ENCODE results near the gene PDXK. TPM values are rescaled to one million over a fixed set of nuclear protein-coding genes. Genes with fewer than 3 reads are reported as not detected.

PDXK gene
- total RNA-seq, 1 donor from 2014 or later, result 54.0 TPM

DNA sequence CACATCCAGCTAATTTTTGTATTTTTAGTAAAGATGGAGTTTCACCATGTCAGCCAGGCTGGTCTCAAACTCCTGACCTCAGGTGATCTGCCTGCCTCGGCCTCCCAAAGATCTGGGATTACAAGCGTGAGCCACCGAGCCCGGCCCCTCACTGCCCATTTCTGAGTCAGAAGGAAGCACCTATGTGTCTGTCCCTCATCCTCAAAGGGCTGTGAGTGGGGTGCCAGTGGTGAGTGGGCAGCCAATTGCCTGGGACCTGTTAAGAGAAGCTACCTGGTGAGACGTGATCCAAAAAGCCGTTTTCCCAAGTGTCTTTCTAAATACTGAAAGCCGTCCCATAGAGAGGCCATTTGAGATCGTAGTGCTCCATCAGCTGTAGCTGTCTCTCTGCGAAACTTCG lies 27.1 kb upstream of the PDXK start:
- H3K9me3 ChIP-seq (ENCODE audit: low read depth), result no peaks in the 10 kb centered on the region

DNA sequence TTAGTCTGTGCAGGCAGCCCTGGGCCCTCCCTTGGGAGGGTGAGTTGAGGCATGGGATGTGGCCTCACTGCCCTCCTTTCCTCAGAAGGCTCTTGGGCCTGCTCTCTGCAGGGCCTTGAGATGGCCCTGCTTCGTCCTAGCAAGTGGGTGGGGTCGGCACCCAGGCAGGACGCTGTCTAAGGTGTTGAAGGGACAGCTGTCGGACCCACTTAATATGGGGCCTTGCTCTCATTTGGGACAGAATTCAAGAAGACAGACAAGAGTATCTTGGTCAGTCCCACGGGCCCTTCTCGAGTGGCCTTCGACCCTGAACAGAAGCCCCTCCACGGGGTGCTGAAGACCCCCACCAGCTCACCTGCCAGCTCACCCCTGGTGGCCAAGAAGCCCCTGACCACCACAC lies 26.0 kb upstream of the PDXK start:
- Histone ChIP-seq H2AFZ (replicated peaks) (no peak overlapping the region), H3K27me3 (no peaks in the 10 kb centered on the region), H3K36me3 (no peaks in the 10 kb centered on the region), H3K4me1 (no peaks in the 10 kb centered on the region), H3K9me3 (ENCODE audit: low read depth) (no peaks in the 10 kb centered on the region), H3K79me2 (ENCODE audit: low read depth) (no peaks in the 10 kb centered on the region), H3K9ac (no peak overlapping the region), H4K20me1 (ENCODE audit: low read depth) (no peaks in the 10 kb centered on the region), H3K4me2 (no peak overlapping the region), H3F3A (ENCODE audit: low read depth) (no peaks in the 10 kb centered on the region), H3K27ac (no peak overlapping the region), H3K4me3 (no peak overlapping the region)
- Mint-ChIP-seq H3K9me3 (no peaks in the 10 kb centered on the region), H3K36me3 (peaks cover 19% of the 10 kb centered on the region), H3K27ac (no peak overlapping the region), H3K4me3 (no peak overlapping the region), H3K27me3 (ENCODE audit: insufficient read depth, low read depth) (no peaks in the 10 kb centered on the region), H3K4me1 (peaks cover 4% of the 10 kb centered on the region)
- TF ChIP-seq, protein P1, sequence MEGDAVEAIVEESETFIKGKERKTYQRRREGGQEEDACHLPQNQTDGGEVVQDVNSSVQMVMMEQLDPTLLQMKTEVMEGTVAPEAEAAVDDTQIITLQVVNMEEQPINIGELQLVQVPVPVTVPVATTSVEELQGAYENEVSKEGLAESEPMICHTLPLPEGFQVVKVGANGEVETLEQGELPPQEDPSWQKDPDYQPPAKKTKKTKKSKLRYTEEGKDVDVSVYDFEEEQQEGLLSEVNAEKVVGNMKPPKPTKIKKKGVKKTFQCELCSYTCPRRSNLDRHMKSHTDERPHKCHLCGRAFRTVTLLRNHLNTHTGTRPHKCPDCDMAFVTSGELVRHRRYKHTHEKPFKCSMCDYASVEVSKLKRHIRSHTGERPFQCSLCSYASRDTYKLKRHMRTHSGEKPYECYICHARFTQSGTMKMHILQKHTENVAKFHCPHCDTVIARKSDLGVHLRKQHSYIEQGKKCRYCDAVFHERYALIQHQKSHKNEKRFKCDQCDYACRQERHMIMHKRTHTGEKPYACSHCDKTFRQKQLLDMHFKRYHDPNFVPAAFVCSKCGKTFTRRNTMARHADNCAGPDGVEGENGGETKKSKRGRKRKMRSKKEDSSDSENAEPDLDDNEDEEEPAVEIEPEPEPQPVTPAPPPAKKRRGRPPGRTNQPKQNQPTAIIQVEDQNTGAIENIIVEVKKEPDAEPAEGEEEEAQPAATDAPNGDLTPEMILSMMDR (IDR thresholded peaks at IDR 0.05), result no peak
- TF ChIP-seq EZH2phosphoT487 (IDR thresholded peaks at IDR 0.05) (no peak), EZH2 (IDR thresholded peaks at IDR 0.05) (no peak)
- no peak for DNase-seq (ENCODE audit: low spot score)

More for the DNA sequence above, 27.1 kb upstream of the PDXK start:
- no peaks in the 10 kb centered on the region for H3K36me3 ChIP-seq
- Mint-ChIP-seq H3K9me3 (no peaks in the 10 kb centered on the region), H3K36me3 (peaks cover 20% of the 10 kb centered on the region), H3K27me3 (ENCODE audit: insufficient read depth, low read depth) (no peaks in the 10 kb centered on the region), H3K4me1 (no peaks in the 10 kb centered on the region), H3K4me3 (no peak overlapping the region), H3K27ac (no peak overlapping the region)
- H2AFZ ChIP-seq (replicated peaks), result no peak overlapping the region
- no peaks in the 10 kb centered on the region for H3K27me3 ChIP-seq
- H3K27ac ChIP-seq, result no peak overlapping the region
- no peak overlapping the region for H3K4me3 ChIP-seq
- no peak for DNase-seq (ENCODE audit: low spot score)
- no peaks in the 10 kb centered on the region for H3F3A ChIP-seq (ENCODE audit: low read depth)
- no peak overlapping the region for H3K4me2 ChIP-seq
- TF ChIP-seq EZH2 (IDR thresholded peaks at IDR 0.05), result no peak
- no peak for TF ChIP-seq EZH2phosphoT487 (IDR thresholded peaks at IDR 0.05)
- TF ChIP-seq, protein P1 (IDR thresholded peaks at IDR 0.05), result no peak
- no peaks in the 10 kb centered on the region for H4K20me1 ChIP-seq (ENCODE audit: low read depth)
- H3K4me1 ChIP-seq, result no peaks in the 10 kb centered on the region
- no peaks in the 10 kb centered on the region for H3K79me2 ChIP-seq (ENCODE audit: low read depth)
- no peak overlapping the region for H3K9ac ChIP-seq

DNA sequence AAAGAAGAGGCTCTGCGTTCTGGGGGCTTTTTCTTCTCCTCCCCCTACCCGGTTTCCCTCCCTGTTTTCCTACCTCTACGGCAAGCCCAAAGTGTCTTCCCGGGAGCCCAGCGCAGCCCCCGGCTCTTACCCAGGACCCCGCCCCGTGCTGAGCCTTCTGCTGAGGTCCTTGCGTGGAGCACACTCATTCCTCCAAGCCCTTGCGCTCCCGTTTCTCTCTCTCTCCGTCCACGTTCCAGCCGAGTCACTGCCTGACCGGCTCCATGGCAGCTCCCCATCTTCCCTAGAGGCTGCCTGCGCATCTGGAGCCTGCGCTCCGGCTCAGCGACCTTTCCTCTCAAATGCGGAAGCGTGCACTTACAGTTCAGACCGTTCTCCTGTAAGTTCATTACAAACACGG lies 24.9 kb upstream of the PDXK start:
- no peaks in the 10 kb centered on the region for H3K4me1 ChIP-seq
- H3K27ac ChIP-seq, result no peak overlapping the region
- H3K79me2 ChIP-seq (ENCODE audit: low read depth), result no peaks in the 10 kb centered on the region
- no peaks in the 10 kb centered on the region for H3K36me3 ChIP-seq
- H2AFZ ChIP-seq (replicated peaks), result no peak overlapping the region
- H3K27me3 ChIP-seq, result no peaks in the 10 kb centered on the region
- no peak overlapping the region for H3K9ac ChIP-seq
- Mint-ChIP-seq H3K4me1 (peaks cover 8% of the 10 kb centered on the region), H3K4me3 (no peak overlapping the region), H3K27ac (no peak overlapping the region), H3K27me3 (ENCODE audit: insufficient read depth, low read depth) (no peaks in the 10 kb centered on the region), H3K9me3 (no peaks in the 10 kb centered on the region), H3K36me3 (peaks cover 19% of the 10 kb centered on the region)
- no peaks in the 10 kb centered on the region for H3F3A ChIP-seq (ENCODE audit: low read depth)
- no peaks in the 10 kb centered on the region for H3K9me3 ChIP-seq (ENCODE audit: low read depth)
- DNase-seq (ENCODE audit: low spot score), result no peak
- H4K20me1 ChIP-seq (ENCODE audit: low read depth), result no peaks in the 10 kb centered on the region
- H3K4me3 ChIP-seq, result no peak overlapping the region
- TF ChIP-seq, protein P1 (IDR thresholded peaks at IDR 0.05), result no peak
- TF ChIP-seq EZH2phosphoT487 (IDR thresholded peaks at IDR 0.05) (no peak), EZH2 (IDR thresholded peaks at IDR 0.05) (no peak)
- H3K4me2 ChIP-seq, result no peak overlapping the region
